HG02571 (cell line): ENCODE data around the gene SPOCK2.
A peak's percentile ranks its signal among the peaks of the same experiment; 100 is the strongest.
"Not testable (repeated sequence)": the region's sequence is repeated elsewhere in the genome, so short reads cannot be mapped to it uniquely, and the experiment has no call there.

ENCODE experiments used
- ATAC-seq: cut with Tn5 transposase; IDR thresholded peaks from one replicate; pipeline ENCODE4 v1.9.1; 2021; ENCODE audit warnings: mild to moderate bottlenecking, moderate library complexity; ENCODE audit not compliant: unreplicated experiment

Gene SPOCK2

GRCh38 chr10:72087969-72088888 lies at the start of gene SPOCK2:
Gene SPOCK2 (minus strand): TSS chr10:72088551. CDS start chr10:72088328, 223 bp downstream.
- no peak for ATAC-seq

- no peak for ATAC-seq
These were observed 49.2 kb upstream of the SPOCK2 start for GRCh38 chr10:72137583-72137982.

GRCh38 chr10:72136225-72136624 lies 47.9 kb upstream of the SPOCK2 start:
- ATAC-seq: not testable (repeated sequence)

- no peak for ATAC-seq
These were observed 46.7 kb upstream of the SPOCK2 start for GRCh38 chr10:72134785-72135767.

GRCh38 chr10:72133517-72133916 lies 45.2 kb upstream of the SPOCK2 start:
- peak; percentile 73 for ATAC-seq

GRCh38 chr10:72132854-72133253 lies 44.5 kb upstream of the SPOCK2 start:
- ATAC-seq: no peak

GRCh38 chr10:72127571-72127970 lies 39.2 kb upstream of the SPOCK2 start:
- no peak for ATAC-seq

- no peak for ATAC-seq
These were observed 38.5 kb upstream of the SPOCK2 start for GRCh38 chr10:72126872-72127232.

- ATAC-seq: no peak
These were observed 38.0 kb upstream of the SPOCK2 start for GRCh38 chr10:72126184-72126871.

- ATAC-seq: no peak
These were observed 36.6 kb upstream of the SPOCK2 start for GRCh38 chr10:72124989-72125388.

GRCh38 chr10:72124381-72124780 lies 36.0 kb upstream of the SPOCK2 start:
- no peak for ATAC-seq

- no peak for ATAC-seq
These were observed 35.3 kb upstream of the SPOCK2 start for GRCh38 chr10:72123616-72124015.

GRCh38 chr10:72122221-72122620 lies 33.9 kb upstream of the SPOCK2 start:
- ATAC-seq: no peak

GRCh38 chr10:72121389-72121788 lies 33.0 kb upstream of the SPOCK2 start:
- ATAC-seq: no peak

GRCh38 chr10:72116372-72116771 lies 28.0 kb upstream of the SPOCK2 start:
- no peak for ATAC-seq

- ATAC-seq: no peak
These were observed 26.5 kb upstream of the SPOCK2 start for GRCh38 chr10:72114706-72115450.

- no peak for ATAC-seq
These were observed 22.5 kb upstream of the SPOCK2 start for GRCh38 chr10:72110673-72111401.

GRCh38 chr10:72109636-72110157 lies 21.3 kb upstream of the SPOCK2 start:
- ATAC-seq: no peak
